Spleen (tissue), 7 donors: ENCODE measurements around the gene INPP4A.

ENCODE experiments used
- POLR2A ChIP-seq, 3 donors: fragments of 450-650 bp; IDR thresholded peaks; one replicate each; pipeline ENCODE4 v1.5.1; 2017; ENCODE audit warnings: antibody characterized with exemption in 3 of 3, mild to moderate bottlenecking in 1 of 3
- TF ChIP-seq, protein P1 (sequence below), 11 experiments: fragments of 200-600 bp in 7 of 11; fragments of 450-650 bp in 4 of 11; sonication (generic) in 4 of 11; IDR thresholded peaks in 8 of 11; conservative IDR thresholded peaks in 3 of 11; 1 replicate in 7 of 11; 2 replicates in 4 of 11; pipeline versions ENCODE4 v1.4.0 to v1.8.0; 2016 to 2021; ENCODE audit warnings: antibody characterized with exemption in 11 of 11, inconsistent platforms in 4 of 11, mild to moderate bottlenecking in 1 of 11
- donor health status: DM: no; HTN: no; CAD: no; lungs with moderate emphysema.
- donor health status: DM: no; HTN: no; CAD: no.
- donor health status: DM: no; HTN: no; CAD: no.

- TF ChIP-seq, protein P1, sequence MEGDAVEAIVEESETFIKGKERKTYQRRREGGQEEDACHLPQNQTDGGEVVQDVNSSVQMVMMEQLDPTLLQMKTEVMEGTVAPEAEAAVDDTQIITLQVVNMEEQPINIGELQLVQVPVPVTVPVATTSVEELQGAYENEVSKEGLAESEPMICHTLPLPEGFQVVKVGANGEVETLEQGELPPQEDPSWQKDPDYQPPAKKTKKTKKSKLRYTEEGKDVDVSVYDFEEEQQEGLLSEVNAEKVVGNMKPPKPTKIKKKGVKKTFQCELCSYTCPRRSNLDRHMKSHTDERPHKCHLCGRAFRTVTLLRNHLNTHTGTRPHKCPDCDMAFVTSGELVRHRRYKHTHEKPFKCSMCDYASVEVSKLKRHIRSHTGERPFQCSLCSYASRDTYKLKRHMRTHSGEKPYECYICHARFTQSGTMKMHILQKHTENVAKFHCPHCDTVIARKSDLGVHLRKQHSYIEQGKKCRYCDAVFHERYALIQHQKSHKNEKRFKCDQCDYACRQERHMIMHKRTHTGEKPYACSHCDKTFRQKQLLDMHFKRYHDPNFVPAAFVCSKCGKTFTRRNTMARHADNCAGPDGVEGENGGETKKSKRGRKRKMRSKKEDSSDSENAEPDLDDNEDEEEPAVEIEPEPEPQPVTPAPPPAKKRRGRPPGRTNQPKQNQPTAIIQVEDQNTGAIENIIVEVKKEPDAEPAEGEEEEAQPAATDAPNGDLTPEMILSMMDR (IDR thresholded peaks at IDR 0.05 in 8 of 11, conservative IDR thresholded peaks at IDR 0.05 in 3 of 11): no peak
- TF ChIP-seq POLR2A (IDR thresholded peaks at IDR 0.05): no peak
Observed at GRCh38 chr2:98543214-98543613, 98.6 kb downstream of the INPP4A start.
